ENCODE results near the gene HCLS1.
"Not testable (repeated sequence)": the region's sequence is repeated elsewhere in the genome, so short reads cannot be mapped to it uniquely, and the experiment has no call there.

HCLS1 gene

GRCh38 chr3:121594850-121595249, 65.9 kb downstream of the HCLS1 start:
- no peak for DNase-seq

- not testable (repeated sequence) for DNase-seq
Measured at GRCh38 chr3:121593806-121594205, 66.9 kb downstream of the HCLS1 start.

- DNase-seq = no peak
Measured at GRCh38 chr3:121592856-121593702, 67.6 kb downstream of the HCLS1 start, which contains the start of gene FBXO40. TSS of gene FBXO40 (plus strand) at chr3:121593379. CDS start at chr3:121620576, 27,197 bp downstream.

GRCh38 chr3:121584418-121584817, 76.3 kb downstream of the HCLS1 start:
- DNase-seq = no peak

- no peak for DNase-seq
Measured at GRCh38 chr3:121581691-121582090, 79.0 kb downstream of the HCLS1 start.
